ENCODE results near the gene RTP5.

DNA sequence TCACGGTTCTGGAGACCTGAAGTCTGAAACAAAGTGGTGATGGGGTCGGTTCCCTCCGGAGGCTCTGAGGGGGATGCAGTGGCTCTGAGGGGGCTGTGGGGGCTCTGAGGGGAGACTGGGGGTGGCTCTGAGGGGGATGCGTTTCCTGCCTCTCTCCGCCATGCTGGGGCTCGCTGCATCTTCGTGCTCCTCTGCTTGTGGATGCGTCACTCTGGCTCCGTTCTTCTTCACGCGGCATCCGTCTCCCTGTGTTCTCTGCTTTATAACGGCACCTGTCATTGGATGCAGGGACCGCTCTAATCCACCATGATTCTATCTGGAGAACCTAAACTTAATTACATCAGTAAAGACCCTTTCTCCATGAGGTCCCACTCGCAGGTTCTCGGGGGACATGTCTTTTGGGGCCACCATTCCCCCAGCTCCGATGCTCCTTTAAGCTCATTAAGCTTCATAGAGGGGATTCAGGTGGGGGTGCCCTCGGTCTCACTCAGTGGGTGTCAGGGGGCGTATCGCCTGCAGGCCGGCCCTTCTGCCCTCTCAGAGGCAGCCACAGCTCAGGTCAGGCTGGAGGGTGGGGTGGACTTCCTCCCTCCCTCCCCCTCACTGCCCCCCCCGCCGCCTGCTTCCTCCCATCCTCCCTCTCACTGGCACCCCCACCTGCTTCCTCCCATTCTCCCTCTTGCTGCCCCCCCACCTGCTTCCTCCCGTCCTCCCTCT lies 18.4 kb downstream of the RTP5 start:
- TF ChIP-seq CTCF (conservative IDR thresholded peaks at IDR 0.05; ENCODE audit: low read depth, low read length) = no peak
- TF ChIP-seq EZH2 (IDR thresholded peaks at IDR 0.05; ENCODE audit: borderline replicate concordance, low read depth, low read length, poor library complexity, severe bottlenecking) = no peak
